Spleen (tissue), 7 donors: ENCODE results near the gene NRXN3.

Experiments used
- POLR2A ChIP-seq, 3 donors: fragments of 450-650 bp; IDR thresholded peaks; one replicate each; pipeline ENCODE4 v1.5.1; 2017; ENCODE audit warnings: antibody characterized with exemption in 3 of 3, mild to moderate bottlenecking in 1 of 3
- POLR2AphosphoS5 ChIP-seq, 3 donors: sonication (generic); formaldehyde crosslinking; IDR thresholded peaks; one replicate each; pipeline ENCODE4 v1.5.1; 2017; ENCODE audit warnings: antibody characterized with exemption in 3 of 3
- TF ChIP-seq, protein P1 (sequence below), 11 experiments: fragments of 200-600 bp in 7 of 11; fragments of 450-650 bp in 4 of 11; sonication (generic) in 4 of 11; IDR thresholded peaks in 8 of 11; conservative IDR thresholded peaks in 3 of 11; 1 replicate in 7 of 11; 2 replicates in 4 of 11; pipeline versions ENCODE4 v1.4.0 to v1.8.0; 2016 to 2021; ENCODE audit warnings: antibody characterized with exemption in 11 of 11, inconsistent platforms in 4 of 11, mild to moderate bottlenecking in 1 of 11
- donor health status: DM: no; HTN: no; CAD: no; lungs with moderate emphysema.
- donor health status: DM: no; HTN: no; CAD: no.
- donor health status: DM: no; HTN: no; CAD: no.

DNA sequence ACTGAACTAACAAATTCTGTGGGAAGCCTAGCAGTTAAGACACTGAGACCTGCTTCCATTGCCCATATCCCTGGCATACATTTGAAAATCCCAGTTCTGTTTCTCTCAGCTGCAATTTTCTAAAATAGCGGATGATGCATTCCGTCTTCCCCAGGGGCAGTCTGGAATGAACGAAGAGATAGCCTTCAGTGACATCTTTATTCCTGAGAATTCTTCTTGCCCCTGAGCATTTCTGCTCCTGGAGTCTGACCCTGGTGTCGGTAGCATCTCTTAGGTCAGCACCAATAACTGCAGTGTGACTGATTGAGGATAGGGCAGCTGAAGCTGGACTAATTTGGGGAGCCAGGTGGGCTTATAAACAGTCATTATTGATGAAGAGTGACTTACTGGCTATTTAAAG is 1488.6 kb downstream of the NRXN3 start:
- TF ChIP-seq, protein P1, sequence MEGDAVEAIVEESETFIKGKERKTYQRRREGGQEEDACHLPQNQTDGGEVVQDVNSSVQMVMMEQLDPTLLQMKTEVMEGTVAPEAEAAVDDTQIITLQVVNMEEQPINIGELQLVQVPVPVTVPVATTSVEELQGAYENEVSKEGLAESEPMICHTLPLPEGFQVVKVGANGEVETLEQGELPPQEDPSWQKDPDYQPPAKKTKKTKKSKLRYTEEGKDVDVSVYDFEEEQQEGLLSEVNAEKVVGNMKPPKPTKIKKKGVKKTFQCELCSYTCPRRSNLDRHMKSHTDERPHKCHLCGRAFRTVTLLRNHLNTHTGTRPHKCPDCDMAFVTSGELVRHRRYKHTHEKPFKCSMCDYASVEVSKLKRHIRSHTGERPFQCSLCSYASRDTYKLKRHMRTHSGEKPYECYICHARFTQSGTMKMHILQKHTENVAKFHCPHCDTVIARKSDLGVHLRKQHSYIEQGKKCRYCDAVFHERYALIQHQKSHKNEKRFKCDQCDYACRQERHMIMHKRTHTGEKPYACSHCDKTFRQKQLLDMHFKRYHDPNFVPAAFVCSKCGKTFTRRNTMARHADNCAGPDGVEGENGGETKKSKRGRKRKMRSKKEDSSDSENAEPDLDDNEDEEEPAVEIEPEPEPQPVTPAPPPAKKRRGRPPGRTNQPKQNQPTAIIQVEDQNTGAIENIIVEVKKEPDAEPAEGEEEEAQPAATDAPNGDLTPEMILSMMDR (IDR thresholded peaks at IDR 0.05 in 8 of 11, conservative IDR thresholded peaks at IDR 0.05 in 3 of 11): no peak
- TF ChIP-seq POLR2A (IDR thresholded peaks at IDR 0.05): no peak
- TF ChIP-seq POLR2AphosphoS5 (IDR thresholded peaks at IDR 0.05): no peak
